ENCODE data around the gene PTPRE.

The PTPRE gene

DNA sequence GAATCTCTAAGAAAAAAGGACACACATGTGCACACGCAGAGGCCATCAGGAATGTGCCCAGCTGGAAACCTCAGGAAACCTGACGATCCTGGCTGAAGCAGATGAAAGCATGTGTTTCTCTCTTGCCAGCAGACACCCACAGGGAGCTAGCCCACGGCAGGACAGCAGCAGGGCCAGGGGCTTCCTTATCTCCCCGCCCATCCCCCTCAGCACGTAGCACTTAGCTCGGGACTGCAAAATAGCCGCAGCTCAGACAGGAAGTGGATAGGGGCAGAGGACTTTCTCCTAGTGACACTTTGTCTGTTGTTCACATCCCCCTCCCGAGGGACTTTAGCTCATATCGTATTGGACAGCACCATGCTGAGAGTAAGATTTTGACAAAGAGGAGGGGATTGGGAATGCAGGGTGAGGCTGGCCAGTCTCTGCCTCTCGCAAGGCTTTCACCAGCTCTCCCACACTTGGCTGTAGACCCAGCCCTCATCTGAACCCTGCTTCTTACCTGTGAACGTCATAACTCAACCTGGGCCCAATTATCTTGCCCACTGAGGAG, 155.5 kb downstream of the PTPRE start:
- TF ChIP-seq, protein P1, sequence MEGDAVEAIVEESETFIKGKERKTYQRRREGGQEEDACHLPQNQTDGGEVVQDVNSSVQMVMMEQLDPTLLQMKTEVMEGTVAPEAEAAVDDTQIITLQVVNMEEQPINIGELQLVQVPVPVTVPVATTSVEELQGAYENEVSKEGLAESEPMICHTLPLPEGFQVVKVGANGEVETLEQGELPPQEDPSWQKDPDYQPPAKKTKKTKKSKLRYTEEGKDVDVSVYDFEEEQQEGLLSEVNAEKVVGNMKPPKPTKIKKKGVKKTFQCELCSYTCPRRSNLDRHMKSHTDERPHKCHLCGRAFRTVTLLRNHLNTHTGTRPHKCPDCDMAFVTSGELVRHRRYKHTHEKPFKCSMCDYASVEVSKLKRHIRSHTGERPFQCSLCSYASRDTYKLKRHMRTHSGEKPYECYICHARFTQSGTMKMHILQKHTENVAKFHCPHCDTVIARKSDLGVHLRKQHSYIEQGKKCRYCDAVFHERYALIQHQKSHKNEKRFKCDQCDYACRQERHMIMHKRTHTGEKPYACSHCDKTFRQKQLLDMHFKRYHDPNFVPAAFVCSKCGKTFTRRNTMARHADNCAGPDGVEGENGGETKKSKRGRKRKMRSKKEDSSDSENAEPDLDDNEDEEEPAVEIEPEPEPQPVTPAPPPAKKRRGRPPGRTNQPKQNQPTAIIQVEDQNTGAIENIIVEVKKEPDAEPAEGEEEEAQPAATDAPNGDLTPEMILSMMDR (IDR thresholded peaks at IDR 0.05; ENCODE audit: borderline replicate concordance, insufficient read depth, low read depth, low read length): no peak
- H3K4me3 ChIP-seq (ENCODE audit: low read depth, low read length): peak overlapping the region; percentile 23

DNA sequence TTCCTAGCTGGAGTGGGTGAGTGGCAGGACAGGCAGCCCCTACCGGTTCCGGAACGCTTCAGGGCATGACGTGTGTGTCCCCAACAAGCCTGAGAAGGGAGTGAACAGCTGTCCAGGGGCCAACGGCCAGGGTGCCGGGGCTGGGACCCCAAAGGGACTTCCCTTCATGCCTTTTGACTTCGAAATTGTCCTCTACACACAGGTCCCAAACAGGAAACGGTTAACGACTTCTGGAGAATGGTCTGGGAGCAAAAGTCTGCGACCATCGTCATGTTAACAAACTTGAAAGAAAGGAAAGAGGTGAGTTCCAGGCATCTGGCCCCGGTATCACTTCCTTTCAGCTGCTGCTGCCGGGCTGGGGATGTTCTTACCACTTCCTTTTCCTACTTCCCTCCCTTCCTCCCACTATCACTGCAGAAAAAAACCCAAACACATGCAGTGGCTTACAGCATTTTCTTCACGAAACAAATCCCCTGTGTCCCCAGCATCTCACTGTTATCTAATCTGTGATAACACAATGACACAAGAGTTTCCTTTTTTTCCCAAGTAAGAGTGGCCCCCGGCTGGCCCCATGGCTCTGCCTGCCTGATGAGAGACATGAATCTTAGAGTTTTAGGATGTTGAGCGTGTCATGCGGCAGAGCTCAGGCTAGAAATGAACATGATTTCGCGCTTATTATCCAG, 156.1 kb downstream of the PTPRE start:
- peak overlapping the region; percentile 23 for H3K4me3 ChIP-seq (ENCODE audit: low read depth, low read length)
- TF ChIP-seq, protein P1 (IDR thresholded peaks at IDR 0.05; ENCODE audit: borderline replicate concordance, insufficient read depth, low read depth, low read length): no peak

DNA sequence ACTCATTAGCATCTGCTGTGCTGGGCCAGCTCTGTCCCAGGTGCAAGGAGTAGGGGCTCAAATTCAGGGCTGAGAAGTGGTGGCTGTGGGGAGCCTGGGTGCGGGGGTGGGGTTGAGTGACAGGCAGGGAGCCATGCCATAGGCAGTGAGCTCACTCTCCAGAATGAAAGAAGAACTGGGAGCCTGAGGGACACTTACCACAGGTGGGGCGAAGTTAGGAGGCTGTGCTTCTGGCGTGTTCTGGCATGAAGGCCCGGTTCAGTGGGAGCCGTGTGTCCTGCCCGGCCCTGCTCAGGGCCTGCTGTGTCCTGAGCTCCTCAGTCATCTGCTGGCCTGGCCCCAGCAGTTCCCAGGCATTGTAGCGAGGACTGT, 156.8 kb downstream of the PTPRE start:
- TF ChIP-seq, protein P1 (IDR thresholded peaks at IDR 0.05; ENCODE audit: borderline replicate concordance, insufficient read depth, low read depth, low read length): no peak
- no peak overlapping the region for H3K4me3 ChIP-seq (ENCODE audit: low read depth, low read length)

DNA sequence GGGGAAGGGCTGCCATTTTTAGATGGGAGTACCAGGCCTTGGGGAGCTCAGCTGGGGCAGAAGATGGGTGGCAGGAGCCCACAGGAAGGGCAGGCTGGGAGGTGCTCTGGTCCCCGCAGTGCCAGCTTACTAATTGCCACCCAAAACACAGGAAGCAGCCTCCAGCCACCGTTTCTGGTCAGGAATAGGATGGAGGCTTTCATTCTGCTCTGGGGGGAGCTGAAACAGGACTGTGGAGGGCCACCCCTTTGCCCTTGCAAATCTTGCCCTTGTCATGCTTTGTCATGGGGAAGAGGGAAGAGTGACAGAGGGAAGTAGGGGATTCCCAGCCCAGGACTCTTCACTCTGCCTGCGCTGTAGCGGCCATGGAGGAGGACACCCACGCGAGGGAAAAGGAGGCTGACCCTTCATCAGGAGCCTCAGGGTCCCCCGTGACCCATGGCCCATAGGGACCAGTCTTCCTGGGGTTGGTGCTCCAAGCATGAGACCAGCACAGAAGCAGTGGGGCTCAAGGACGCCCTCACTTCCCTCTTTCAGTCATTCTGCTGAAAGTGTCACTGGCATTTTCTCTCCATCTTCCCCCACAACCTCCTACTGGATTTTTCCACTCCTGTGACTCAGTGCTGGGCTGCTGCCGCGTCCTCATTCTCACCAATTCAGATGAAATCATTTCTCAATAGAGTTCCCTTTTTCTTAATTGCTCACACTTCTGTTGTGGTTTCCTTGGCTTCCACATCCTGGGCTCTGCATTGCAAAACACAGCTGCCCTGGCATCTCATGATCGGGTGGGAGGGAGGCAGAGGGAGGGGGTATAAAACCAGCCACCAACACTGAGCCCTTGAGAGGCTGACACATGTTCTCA, 157.4 kb downstream of the PTPRE start:
- H3K4me3 ChIP-seq (ENCODE audit: low read depth, low read length): no peak overlapping the region
- TF ChIP-seq, protein P1 (IDR thresholded peaks at IDR 0.05; ENCODE audit: borderline replicate concordance, insufficient read depth, low read depth, low read length): no peak

DNA sequence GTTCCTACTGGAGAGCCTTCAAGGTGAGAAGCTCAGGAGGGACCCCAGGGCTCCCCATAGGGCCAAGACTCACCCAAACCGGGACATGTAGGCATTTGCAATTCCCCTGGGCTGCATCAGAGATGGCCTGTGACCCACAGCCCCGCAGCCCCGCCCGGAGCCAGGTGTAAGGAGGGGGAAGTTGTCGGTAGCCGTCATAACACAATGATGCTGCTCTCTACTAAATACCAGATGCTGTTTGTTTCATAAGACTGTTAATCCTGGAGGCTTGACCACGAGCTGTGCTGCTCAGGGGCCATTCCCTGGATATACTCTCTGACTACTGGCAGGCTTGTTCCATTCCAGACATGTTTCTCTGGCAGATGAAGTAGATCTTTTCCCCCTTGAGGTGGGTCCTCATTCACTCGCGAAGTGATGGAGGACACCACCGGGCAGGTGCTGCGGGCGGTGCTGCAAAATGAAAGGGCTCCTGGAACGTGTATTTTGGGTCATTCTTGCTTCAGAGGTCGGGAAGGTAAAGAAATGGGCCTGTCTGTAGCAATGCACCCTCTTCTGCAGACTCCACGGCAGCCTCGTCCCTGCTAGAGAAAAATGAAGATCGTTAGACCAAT, 158.2 kb downstream of the PTPRE start:
- no peak overlapping the region for H3K4me3 ChIP-seq (ENCODE audit: low read depth, low read length)
- TF ChIP-seq, protein P1 (IDR thresholded peaks at IDR 0.05; ENCODE audit: borderline replicate concordance, insufficient read depth, low read depth, low read length): no peak

DNA sequence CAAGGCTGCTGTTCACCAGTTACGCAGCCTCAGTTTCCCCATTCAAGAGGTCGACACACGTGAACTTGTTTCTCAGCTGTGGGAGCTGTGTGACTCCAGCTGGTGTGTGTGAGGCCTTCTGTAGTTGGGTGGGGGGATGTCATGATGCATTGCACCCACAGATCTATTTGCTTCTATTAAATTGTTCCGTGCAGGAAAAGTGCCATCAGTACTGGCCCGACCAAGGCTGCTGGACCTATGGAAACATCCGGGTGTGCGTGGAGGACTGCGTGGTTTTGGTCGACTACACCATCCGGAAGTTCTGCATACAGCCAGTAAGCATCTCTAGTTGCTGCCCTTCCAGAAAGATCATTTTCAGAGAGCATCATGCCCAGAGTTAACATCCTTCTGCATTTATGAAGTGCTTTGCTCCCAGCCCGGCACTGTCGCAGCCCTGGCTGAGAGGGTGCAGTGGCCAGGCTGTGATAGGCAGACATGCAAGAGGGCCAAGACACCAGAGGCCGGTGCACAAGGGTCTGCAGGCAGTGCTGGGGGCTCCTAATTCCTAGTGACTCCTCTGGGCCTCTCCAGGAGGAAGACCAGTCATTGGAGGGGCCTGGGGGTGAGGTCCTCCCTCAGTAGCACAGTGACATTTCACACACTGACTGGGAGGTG, 159.1 kb downstream of the PTPRE start:
- H3K4me3 ChIP-seq (ENCODE audit: low read depth, low read length): no peak overlapping the region
- TF ChIP-seq, protein P1 (IDR thresholded peaks at IDR 0.05; ENCODE audit: borderline replicate concordance, insufficient read depth, low read depth, low read length): no peak

Data from GM12875 (cell line).